Endothelial cell of umbilical vein (primary cell): ENCODE results near the gene PRDM2. TPM values are rescaled to one million over a fixed set of nuclear protein-coding genes. Genes with fewer than 3 reads are reported as not detected.

Experiments used
- BruUV-seq: library from RNA; stranded (reverse); fragments of 400-500 nt; replicated peaks from 2 replicates; lab custom pipeline; 2021; lab: Mats Ljungman, UMichigan
- CTCF ChIA-PET: fragments of 300-600, 350-600 bp; sonication (Branson Sonifier 250); formaldehyde crosslinking; loops from one replicate; lab custom pipeline; 2021; ENCODE audit warnings: antibody characterized with exemption, inconsistent platforms; lab: Charles Lee
- POLR2A ChIA-PET: fragments of 300-600, 350-600 bp; sonication (Branson Sonifier 250); formaldehyde crosslinking; loops from one replicate; lab custom pipeline; 2021; ENCODE audit warnings: antibody characterized with exemption, inconsistent platforms; lab: Charles Lee
- DNase-seq: peaks from one replicate; pipeline ENCODE4 v3.0.0-alpha.2; 2011; ENCODE audit warnings: low read depth, low spot score
- FAIRE-seq: peaks from 2 replicates; lab custom pipeline; 2011; peaks lifted over from hg19 to GRCh38; lab: Jason Lieb, UNC
- H2AFZ ChIP-seq: 2 replicates; pipeline ENCODE4 v1.6.0; 2012; ENCODE audit warnings: low read depth, low read length, control low read depth, inconsistent platforms
- H3K27ac ChIP-seq: 2 replicates; pipeline ENCODE4 v1.5.1; 2011; ENCODE audit warnings: low read depth, mild to moderate bottlenecking, control low read depth, low read length, moderate library complexity; ENCODE audit not compliant: insufficient read depth
- H3K27me3 ChIP-seq, 2 experiments: 2 replicates each; pipeline versions ENCODE4 v1.6.0 to v1.6.1; 2011; ENCODE audit warnings: low read length in 2 of 2, mixed read lengths in 1 of 2; ENCODE audit not compliant: control insufficient read depth in 2 of 2, insufficient read depth in 2 of 2
- H3K36me3 ChIP-seq, 2 experiments: 2 replicates in 1 of 2; 3 replicates in 1 of 2; pipeline ENCODE4 v1.5.1; 2011; ENCODE audit warnings: low read length in 2 of 2, mild to moderate bottlenecking in 1 of 2, moderate library complexity in 1 of 2; ENCODE audit not compliant: control insufficient read depth in 2 of 2, insufficient read depth in 2 of 2; ENCODE audit errors: extremely low read depth in 1 of 2
- H3K4me1 ChIP-seq: 3 replicates; pipeline ENCODE4 v1.5.1; 2011; ENCODE audit warnings: mild to moderate bottlenecking, low read length; ENCODE audit not compliant: control insufficient read depth, insufficient read depth; ENCODE audit errors: extremely low read depth
- H3K4me2 ChIP-seq: 2 replicates; pipeline ENCODE4 v1.6.1; 2011; ENCODE audit warnings: low read length, control low read depth, mixed read lengths; ENCODE audit not compliant: insufficient read depth
- H3K4me3 ChIP-seq, 3 experiments: fragments of 200-600 bp in 1 of 3; sonication (generic), shearing (Covaris generic) in 1 of 3; replicated peaks in 1 of 3; 2 replicates each; pipeline ENCODE4 v1.5.1; 2011 to 2016; ENCODE audit warnings: control low read depth in 3 of 3, low read length in 3 of 3, mild to moderate bottlenecking in 2 of 3, inconsistent platforms in 1 of 3, low read depth in 1 of 3, moderate library complexity in 1 of 3; ENCODE audit not compliant: insufficient read depth in 1 of 3
- H3K79me2 ChIP-seq: 2 replicates; pipeline ENCODE4 v1.6.0; 2012; ENCODE audit warnings: low read length, inconsistent platforms; ENCODE audit not compliant: control insufficient read depth, insufficient read depth
- H3K9ac ChIP-seq: replicated peaks from 2 replicates; pipeline ENCODE3; 2011; ENCODE audit warnings: low read length, control low read depth; ENCODE audit not compliant: insufficient read depth; ENCODE audit errors: extremely low read depth
- H3K9me1 ChIP-seq: replicated peaks from 3 replicates; pipeline ENCODE4 v1.6.0; 2011; ENCODE audit warnings: mild to moderate bottlenecking, low read length; ENCODE audit not compliant: control insufficient read depth, insufficient read depth; ENCODE audit errors: extremely low read depth
- H3K9me3 ChIP-seq: replicated peaks from 2 replicates; pipeline ENCODE4 v1.5.1; 2012; ENCODE audit warnings: low read length, inconsistent platforms; ENCODE audit not compliant: control insufficient read depth, insufficient read depth
- H4K20me1 ChIP-seq: replicated peaks from 2 replicates; pipeline ENCODE3; 2011; ENCODE audit warnings: mild to moderate bottlenecking, low read length; ENCODE audit not compliant: control insufficient read depth, insufficient read depth; ENCODE audit errors: extremely low read depth
- EZH2 ChIP-seq: IDR thresholded peaks from 2 replicates; pipeline ENCODE4 v1.6.1; 2012; ENCODE audit warnings: borderline replicate concordance, low read depth, mild to moderate bottlenecking, moderate library complexity, low read length, inconsistent platforms; ENCODE audit not compliant: severe bottlenecking
- FOS ChIP-seq: IDR thresholded peaks from 2 replicates; pipeline ENCODE4 v1.6.1; 2011; ENCODE audit warnings: mild to moderate bottlenecking, low read length, moderate library complexity, borderline replicate concordance; ENCODE audit not compliant: insufficient read depth
- GATA2 ChIP-seq: IDR thresholded peaks from 2 replicates; pipeline ENCODE4 v1.7.0; 2011; ENCODE audit warnings: low read depth, mild to moderate bottlenecking, moderate library complexity, mixed read lengths, low read length; ENCODE audit not compliant: insufficient read length, insufficient read depth
- MYC ChIP-seq: IDR thresholded peaks from one replicate; pipeline ENCODE4 v1.6.1; 2011; ENCODE audit warnings: mild to moderate bottlenecking, low read depth, low read length
- POLR2A ChIP-seq: IDR thresholded peaks from 2 replicates; pipeline ENCODE4 v1.6.1; 2012; ENCODE audit warnings: low read depth, mild to moderate bottlenecking, control low read depth, low read length
- dilution Hi-C: fragments of 300-500 bp; cut with MboI; formaldehyde crosslinking; loops from one replicate; pipeline ENCODE4 v1.15.0; 2019; ENCODE audit warnings: low sequenced_read_pairs; ENCODE audit not compliant: extremely low pct_ligation_motif_present
- intact Hi-C: fragments of 100-400 bp; cut with micrococcal nuclease; formaldehyde crosslinking; loops from one replicate; pipeline ENCODE4 v1.10.0; 2022
- polyA plus RNA-seq, 4 experiments: library from polyadenylated mRNA; depleted of rRNA in 3 of 4; stranded (reverse) in 3 of 4; unstranded in 1 of 4; fragments of >200 nt; gene quantifications; 2 replicates each; pipeline versions ENCODE4 v1.2.1 to v1.2.3, GENCODE V29; 2011 to 2012; ENCODE audit warnings: missing spikeins in 1 of 4
- total RNA-seq: library from RNA; stranded (reverse); gene quantifications from 2 replicates; pipeline ENCODE4 v1.2.3, GENCODE V29; 2021
- TF ChIP-seq, protein P1 (sequence below): IDR thresholded peaks from 2 replicates; pipeline ENCODE4 v1.6.1; 2011; ENCODE audit not compliant: insufficient read depth, insufficient read length

The PRDM2 gene
- total and polyA plus RNA-seq, 2 donors (not counting 3 experiments of a cell fraction or from before 2014, with no cell fraction given), result 11.3 to 35.7 TPM

DNA sequence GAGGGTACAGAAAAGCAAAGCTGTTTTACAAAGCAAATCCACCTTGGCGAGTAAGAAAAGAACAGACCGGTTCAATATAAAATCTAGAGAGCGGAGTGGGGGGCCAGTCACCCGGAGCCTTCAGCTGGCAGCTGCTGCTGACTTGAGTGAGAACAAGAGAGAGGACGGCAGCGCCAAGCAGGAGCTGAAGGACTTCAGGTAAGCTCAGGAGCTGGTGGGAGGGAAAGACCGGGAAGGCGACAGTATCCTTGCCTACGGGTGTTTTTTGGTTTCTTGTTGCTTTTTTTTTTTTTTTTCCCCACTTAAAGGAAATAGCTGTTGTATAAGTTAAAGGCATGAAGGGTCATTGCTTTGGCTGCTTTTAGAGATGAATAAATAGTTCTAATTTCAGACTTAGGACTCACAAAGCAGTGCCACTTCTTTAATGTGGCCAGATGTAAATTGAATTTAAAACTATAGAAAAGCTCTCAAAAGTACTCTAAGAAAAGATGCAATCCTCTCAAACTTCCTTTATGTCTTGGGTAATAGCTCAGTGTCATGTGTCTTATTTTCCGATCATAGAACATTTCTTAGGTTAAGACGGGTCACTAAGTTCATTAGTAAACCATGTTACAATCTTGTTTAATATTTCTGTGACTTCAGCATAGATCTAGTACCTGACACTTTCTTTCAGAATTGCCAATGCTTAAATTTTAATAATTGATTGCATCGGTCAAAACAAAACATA lies 82.8 kb downstream of the PRDM2 start:
- H3K9me3 ChIP-seq, result no peaks in the 10 kb centered on the region
- BruUV-seq, result no TSS peak
- H3K27me3 ChIP-seq, result no peaks in the 10 kb centered on the region
- H4K20me1 ChIP-seq, result no peaks in the 10 kb centered on the region
- intact Hi-C loops (no loop called here), dilution Hi-C loops (no loop called here)
- no peak for DNase-seq
- no peak overlapping the region for H3K27ac ChIP-seq
- H3K79me2 ChIP-seq, result peaks cover 43% of the 10 kb centered on the region
- H3K4me3 ChIP-seq, result no peak overlapping the region
- no peaks in the 10 kb centered on the region for H3K9me1 ChIP-seq
- H2AFZ ChIP-seq, result no peak overlapping the region
- FAIRE-seq, result no peak
- no peak overlapping the region for H3K9ac ChIP-seq
- ChIA-PET POLR2A (no interaction called here), CTCF (interaction anchor here (0.6 to 1.2 kb wide), 4 partner anchors 14 to 248 kb away, joined by 3 read pairs; no protein-coding TSS in a partner anchor)
- no peak overlapping the region for H3K4me2 ChIP-seq
- TF ChIP-seq, protein P1, sequence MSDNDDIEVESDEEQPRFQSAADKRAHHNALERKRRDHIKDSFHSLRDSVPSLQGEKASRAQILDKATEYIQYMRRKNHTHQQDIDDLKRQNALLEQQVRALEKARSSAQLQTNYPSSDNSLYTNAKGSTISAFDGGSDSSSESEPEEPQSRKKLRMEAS, result no peak
- TF ChIP-seq POLR2A (no peak), EZH2 (no peak)
- H3K36me3 ChIP-seq, result peaks cover 2 to 8% of the 10 kb centered on the region in 2 experiments
- no peaks in the 10 kb centered on the region for H3K4me1 ChIP-seq

DNA sequence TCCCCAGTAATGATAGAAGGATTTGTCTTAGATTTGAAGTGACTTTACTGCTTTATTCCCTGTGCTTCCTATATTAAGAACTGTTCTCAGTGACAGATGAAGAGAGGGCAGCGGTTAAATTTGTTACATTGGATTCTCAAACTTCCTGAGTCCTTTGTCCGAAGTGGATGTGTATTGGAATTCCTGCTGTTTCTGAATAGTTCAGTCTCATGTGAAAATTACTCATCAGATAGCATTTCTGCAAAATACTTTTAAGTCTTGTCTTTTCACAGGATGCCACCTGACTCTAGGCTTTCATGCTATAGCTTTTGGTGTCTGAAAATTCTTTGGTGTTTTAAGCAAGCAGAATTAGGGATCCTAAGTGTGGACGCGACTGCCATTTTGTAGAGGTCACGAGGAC lies 83.6 kb downstream of the PRDM2 start:
- DNase-seq (no peak), FAIRE-seq (no peak)
- Histone ChIP-seq H3K27me3 (no peaks in the 10 kb centered on the region), H2AFZ (no peak overlapping the region), H3K4me3 (no peak overlapping the region), H3K4me1 (no peaks in the 10 kb centered on the region), H3K9me1 (no peaks in the 10 kb centered on the region), H3K36me3 (peaks cover 3 to 8% of the 10 kb centered on the region in 2 experiments), H3K9ac (no peak overlapping the region), H4K20me1 (no peaks in the 10 kb centered on the region), H3K27ac (no peak overlapping the region), H3K9me3 (no peaks in the 10 kb centered on the region), H3K79me2 (peaks cover 49% of the 10 kb centered on the region), H3K4me2 (no peak overlapping the region)
- BruUV-seq, result no TSS peak
- intact Hi-C loops (no loop called here), dilution Hi-C loops (no loop called here)
- POLR2A ChIA-PET, result no interaction called here
- TF ChIP-seq FOS, result no peak
- no peak for TF ChIP-seq POLR2A
- TF ChIP-seq EZH2, result no peak
- no peak for TF ChIP-seq MYC
- TF ChIP-seq GATA2, result no peak
- CTCF ChIA-PET, result interaction anchor here (1.1 kb wide), 1 partner anchor 34 kb away, joined by 3 read pairs; no protein-coding TSS in a partner anchor
